ENCODE data around the gene ASPHD2. TPM values are rescaled to one million over a fixed set of nuclear protein-coding genes. Genes with fewer than 3 reads are reported as not detected.

Gene ASPHD2
- total and polyA plus RNA-seq, 2 of the 13 experiments (the other 11 are each of a cell fraction or from before 2014, with no cell fraction given) = 0.04 TPM

GRCh38 chr22:26418620-26419019 is 10.4 kb upstream of the ASPHD2 start:
- Histone ChIP-seq H3K27ac (ENCODE audit: extremely low read length, insufficient read depth, low read length) (no peak overlapping the region), H3K36me3 (replicated peaks in 1 of 2; ENCODE audit: control insufficient read depth in 1 of 2, insufficient read depth in 2 of 2, low read length in 2 of 2) (no peaks in the 10 kb centered on the region), H3K27me3 (ENCODE audit: control insufficient read depth in 1 of 2, insufficient read depth in 2 of 2, low read length in 2 of 2) (peaks cover 2 to 28% of the 10 kb centered on the region in 2 experiments; a peak in 2 of 5 replicates), H4K20me1 (ENCODE audit: insufficient read depth, low read length) (no peaks in the 10 kb centered on the region), H2AFZ (ENCODE audit: low read length) (no peak overlapping the region), H3K9ac (ENCODE audit: insufficient read depth, low read depth, low read length) (no peak overlapping the region), H3K4me1 (ENCODE audit: insufficient read depth, low read length) (no peaks in the 10 kb centered on the region), H3K9me3 (ENCODE audit: low read length) (no peaks in the 10 kb centered on the region), H3K4me3 (replicated peaks in 1 of 3; ENCODE audit: insufficient read depth in 1 of 3, low read depth in 2 of 3, low read length in 3 of 3) (no peak overlapping the region), H3K4me2 (ENCODE audit: low read depth, low read length) (no peak overlapping the region), H3K79me2 (ENCODE audit: insufficient read depth, low read length) (no peaks in the 10 kb centered on the region)
- FAIRE-seq (no peak), ATAC-seq (no peak), DNase-seq (ENCODE audit: low spot score) (no peak)
- ChIA-PET POLR2A (no interaction called here), CTCF (ENCODE audit: low intra/inter-chr PET ratio, low total read pairs) (no interaction called here)
- WGBS (ENCODE audit: low lambda C conversion rate) = 8% methylated on average over 3 of the region's 3 CpGs
- intact Hi-C loops (cut with micrococcal nuclease; ENCODE audit: unreplicated experiment) = no loop called here
- TF ChIP-seq ZBTB20 (CRISPR knock-in tag; IDR thresholded peaks at IDR 0.05; ENCODE audit: borderline replicate concordance, low read depth) (no peak), ZBTB34 (CRISPR knock-in tag; IDR thresholded peaks at IDR 0.05) (no peak), ZSCAN31 (CRISPR knock-in tag; IDR thresholded peaks at IDR 0.05; ENCODE audit: low read depth) (no peak), SMARCE1 (IDR thresholded peaks at IDR 0.05; ENCODE audit: borderline replicate concordance) (no peak), ZNF713 (CRISPR knock-in tag; IDR thresholded peaks at IDR 0.05) (no peak), NFRKB (IDR thresholded peaks at IDR 0.05) (no peak), MTA1 (CRISPR knock-in tag; IDR thresholded peaks at IDR 0.05; ENCODE audit: borderline replicate concordance) (no peak), POLR2A (IDR thresholded peaks at IDR 0.05; ENCODE audit: insufficient read depth in 1 of 2, low read depth in 2 of 2, low read length in 2 of 2) (no peak), NR2F1 (CRISPR knock-in tag; IDR thresholded peaks at IDR 0.05) (no peak), NKX3-1 (CRISPR knock-in tag; IDR thresholded peaks at IDR 0.05) (no peak), CHD2 (IDR thresholded peaks at IDR 0.05; ENCODE audit: low read depth, low read length) (no peak), ERF (CRISPR knock-in tag; IDR thresholded peaks at IDR 0.05) (no peak), ZNF720 (CRISPR knock-in tag; IDR thresholded peaks at IDR 0.05) (no peak), GABPA (IDR thresholded peaks at IDR 0.05; ENCODE audit: low read depth, low read length) (no peak), GABPA (CRISPR knock-in tag; IDR thresholded peaks at IDR 0.05; ENCODE audit: low read depth) (no peak), RNF2 (conservative IDR thresholded peaks at IDR 0.05; ENCODE audit: low read depth) (no peak), ZNF275 (CRISPR knock-in tag; IDR thresholded peaks at IDR 0.05; ENCODE audit: borderline replicate concordance) (no peak), ZBTB14 (CRISPR knock-in tag; IDR thresholded peaks at IDR 0.05) (no peak)
- BruUV-seq (replicated peaks) = no TSS peak
- in situ Hi-C loops (cut with HindIII; ENCODE audit: extremely low pct_ligation_motif_present, low pct_unique_long_range_greater_than_20kb) = no loop called here

All from HepG2 (cell line).